Breast epithelium (tissue), 4 donors: Measurements from ENCODE around the gene DENR. TPM values are rescaled to one million over a fixed set of nuclear protein-coding genes. Genes with fewer than 3 reads are reported as not detected.
"Not testable (repeated sequence)": the region's sequence is repeated elsewhere in the genome, so short reads cannot be mapped to it uniquely, and the experiment has no call there.

Source experiments
- DNase-seq, 2 donors: peaks; one replicate each; pipeline ENCODE4 v3.0.0-alpha.2; 2019; ENCODE audit warnings: low spot score in 2 of 2
- H3K27ac ChIP-seq, 2 donors: fragments of 200-600 bp; sonication (generic) in 1 of 2; one replicate each; pipeline ENCODE4 v1.5.1; 2016 to 2019; ENCODE audit warnings: mild to moderate bottlenecking in 1 of 2
- H3K27me3 ChIP-seq, 2 donors: fragments of 200-600 bp; sonication (generic) in 1 of 2; one replicate each; pipeline versions ENCODE4 v1.5.1 to v1.6.0; 2017 to 2019; ENCODE audit warnings: control low read depth in 1 of 2, mild to moderate bottlenecking in 1 of 2
- H3K36me3 ChIP-seq: fragments of 200-600 bp; one replicate; pipeline ENCODE4 v1.5.1; 2019
- H3K4me1 ChIP-seq, 2 donors: fragments of 200-600 bp; sonication (generic); one replicate each; pipeline ENCODE4 v1.5.1; 2016 to 2019; ENCODE audit warnings: control low read depth in 1 of 2
- H3K4me3 ChIP-seq, 3 donors: fragments of 200-600 bp; sonication (generic); 1 replicate in 2 of 3; 2 replicates in 1 of 3; pipeline ENCODE4 v1.5.1; 2016 to 2019; ENCODE audit warnings: mild to moderate bottlenecking in 3 of 3, moderate library complexity in 2 of 3
- H3K9me3 ChIP-seq, 2 donors: fragments of 200-600 bp; sonication (generic) in 1 of 2; one replicate each; pipeline ENCODE4 v1.5.1; 2016 to 2019; ENCODE audit warnings: control low read depth in 1 of 2
- POLR2A ChIP-seq: fragments of 450-650 bp; IDR thresholded peaks from one replicate; pipeline ENCODE4 v1.6.1; 2016; ENCODE audit warnings: antibody characterized with exemption, mild to moderate bottlenecking, moderate library complexity
- POLR2AphosphoS5 ChIP-seq, 3 donors: sonication (generic); formaldehyde crosslinking; IDR thresholded peaks; one replicate each; pipeline ENCODE4 v1.6.1; 2017; ENCODE audit warnings: antibody characterized with exemption in 3 of 3
- intact Hi-C: fragments of 100-400 bp; cut with DNase I; formaldehyde crosslinking; loops from one replicate; pipeline ENCODE4 v1.15.1; 2023; ENCODE audit warnings: low total_unique reads
- total RNA-seq, 3 donors: library from RNA; depleted of rRNA; stranded (reverse); fragments of >200 nt; gene quantifications; one replicate each; pipeline ENCODE4 v1.1.0, GENCODE V29; 2016
- TF ChIP-seq, protein P1 (sequence below), 3 donors: fragments of 450-650 bp; IDR thresholded peaks; one replicate each; pipeline ENCODE4 v1.5.1; 2016 to 2017; ENCODE audit warnings: antibody characterized with exemption in 3 of 3, mild to moderate bottlenecking in 3 of 3, moderate library complexity in 3 of 3

Gene DENR, protein sequence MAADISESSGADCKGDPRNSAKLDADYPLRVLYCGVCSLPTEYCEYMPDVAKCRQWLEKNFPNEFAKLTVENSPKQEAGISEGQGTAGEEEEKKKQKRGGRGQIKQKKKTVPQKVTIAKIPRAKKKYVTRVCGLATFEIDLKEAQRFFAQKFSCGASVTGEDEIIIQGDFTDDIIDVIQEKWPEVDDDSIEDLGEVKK
- 10 to 100 TPM; 21.9 to 30.7 (median 28.2) TPM for total RNA-seq

DNA sequence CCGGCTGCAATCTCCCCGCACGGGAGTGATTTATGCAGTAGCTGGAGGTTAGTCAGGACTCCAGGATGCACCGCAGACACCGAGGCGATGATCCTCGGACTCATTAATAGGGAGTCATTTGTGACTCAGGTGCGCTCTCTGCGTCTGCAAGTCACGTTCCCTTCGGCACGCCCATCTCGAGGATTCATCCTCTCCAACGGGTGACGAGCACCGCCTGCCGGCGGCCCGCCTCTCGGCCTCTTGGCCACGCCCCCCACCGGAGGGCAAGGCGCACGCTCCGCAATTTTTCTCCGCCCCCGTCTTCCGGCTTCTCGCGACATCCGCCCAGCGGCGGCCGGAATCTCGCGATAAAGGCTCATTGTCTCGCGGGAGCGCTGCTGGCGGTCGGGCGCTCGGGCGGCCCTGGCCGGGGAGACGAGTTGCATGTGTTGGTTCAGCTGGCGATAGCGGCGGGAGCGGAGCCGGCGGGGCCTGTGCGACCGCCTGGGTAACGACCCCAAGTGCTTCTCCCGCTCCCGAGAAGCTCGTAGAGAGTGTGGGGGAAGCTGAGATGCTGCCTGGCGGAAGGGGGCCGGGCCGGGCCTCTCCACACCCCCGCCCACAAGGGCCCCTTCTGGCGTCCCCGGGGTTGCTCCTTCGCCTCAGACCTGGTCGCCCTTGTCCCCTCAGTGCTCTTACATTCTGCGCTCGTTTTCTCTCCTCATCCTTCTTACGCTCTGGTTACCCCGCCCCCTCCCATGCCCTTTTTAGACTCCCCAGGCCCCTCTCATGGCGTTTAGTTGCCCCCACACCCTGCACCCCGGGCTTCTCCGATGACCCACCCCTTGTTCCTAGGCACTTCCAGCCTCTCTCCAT lies at the start of gene DENR:
TSS of gene DENR (plus strand) at position 361 of the 855 bp plus-strand sequence. CDS start 878 bp downstream, outside the sequence.
- peak within 1 kb of the TSS; percentile 89 to 93 for H3K27ac ChIP-seq
- peak within 1 kb of the TSS; percentile 82 to 95 (median 90) for H3K4me3 ChIP-seq
- intact Hi-C loops: no loop called here
- H3K9me3 ChIP-seq: no peaks in the 10 kb centered on the region
- TF ChIP-seq POLR2A (peak; percentile 75), POLR2AphosphoS5 (IDR thresholded peaks at IDR 0.05) (peak; percentile 90 to 95 (median 92))
- TF ChIP-seq, protein P1, sequence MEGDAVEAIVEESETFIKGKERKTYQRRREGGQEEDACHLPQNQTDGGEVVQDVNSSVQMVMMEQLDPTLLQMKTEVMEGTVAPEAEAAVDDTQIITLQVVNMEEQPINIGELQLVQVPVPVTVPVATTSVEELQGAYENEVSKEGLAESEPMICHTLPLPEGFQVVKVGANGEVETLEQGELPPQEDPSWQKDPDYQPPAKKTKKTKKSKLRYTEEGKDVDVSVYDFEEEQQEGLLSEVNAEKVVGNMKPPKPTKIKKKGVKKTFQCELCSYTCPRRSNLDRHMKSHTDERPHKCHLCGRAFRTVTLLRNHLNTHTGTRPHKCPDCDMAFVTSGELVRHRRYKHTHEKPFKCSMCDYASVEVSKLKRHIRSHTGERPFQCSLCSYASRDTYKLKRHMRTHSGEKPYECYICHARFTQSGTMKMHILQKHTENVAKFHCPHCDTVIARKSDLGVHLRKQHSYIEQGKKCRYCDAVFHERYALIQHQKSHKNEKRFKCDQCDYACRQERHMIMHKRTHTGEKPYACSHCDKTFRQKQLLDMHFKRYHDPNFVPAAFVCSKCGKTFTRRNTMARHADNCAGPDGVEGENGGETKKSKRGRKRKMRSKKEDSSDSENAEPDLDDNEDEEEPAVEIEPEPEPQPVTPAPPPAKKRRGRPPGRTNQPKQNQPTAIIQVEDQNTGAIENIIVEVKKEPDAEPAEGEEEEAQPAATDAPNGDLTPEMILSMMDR (IDR thresholded peaks at IDR 0.05): peak; percentile 52 to 88 (median 73)
- peaks cover 5 to 8% of the 10 kb centered on the region in 2 donors for H3K4me1 ChIP-seq
- DNase-seq: peak; percentile 97 to 99
- no peaks in the 10 kb centered on the region for H3K36me3 ChIP-seq
- H3K27me3 ChIP-seq: no peaks in the 10 kb centered on the region

DNA sequence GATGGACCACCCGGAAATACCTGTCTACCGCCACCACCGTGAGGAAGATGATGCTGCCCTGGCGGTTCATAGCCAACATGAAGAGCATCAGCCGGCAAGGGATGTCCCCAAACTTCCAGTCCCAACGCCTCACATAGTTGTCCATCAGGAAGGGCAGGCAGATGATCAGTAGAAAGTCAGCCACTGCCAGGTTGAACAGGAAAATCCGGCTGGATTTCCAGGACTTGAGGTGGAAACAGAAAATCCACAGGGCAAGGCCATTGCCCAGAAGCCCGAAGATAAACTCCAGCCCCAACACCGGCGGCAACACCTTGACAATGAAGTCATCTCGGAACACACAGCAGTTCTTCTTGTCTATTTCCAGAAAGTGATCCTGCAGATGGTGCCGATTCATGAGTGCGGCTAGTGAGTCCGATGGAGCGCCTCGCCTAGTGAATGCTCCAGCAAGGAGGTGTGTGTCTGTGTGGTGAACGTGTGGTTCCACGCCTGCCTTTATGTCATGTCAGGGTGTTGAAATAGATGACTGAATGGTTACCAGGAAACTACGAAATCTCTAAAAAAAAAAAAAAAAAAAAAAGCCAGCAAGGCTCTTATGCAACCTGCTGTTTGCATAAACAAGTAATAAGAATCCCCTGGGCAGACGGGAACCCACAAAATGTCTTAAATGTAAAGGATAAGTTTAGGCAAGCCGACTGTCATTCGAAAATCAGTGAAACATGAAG lies 49.6 kb upstream of the DENR start, which contains the start of gene HCAR2:
TSS of gene HCAR2 (minus strand) at position 468 of the 722 bp plus-strand sequence. CDS start at position 394, 74 bp downstream.
- H3K36me3 ChIP-seq, H3K27me3 ChIP-seq, H3K9me3 ChIP-seq, H3K4me1 ChIP-seq, intact Hi-C loops, DNase-seq, H3K4me3 ChIP-seq: not testable (repeated sequence)
- peak within 1 kb of the TSS in 1 of 2 donors; percentile 7 for H3K27ac ChIP-seq

DNA sequence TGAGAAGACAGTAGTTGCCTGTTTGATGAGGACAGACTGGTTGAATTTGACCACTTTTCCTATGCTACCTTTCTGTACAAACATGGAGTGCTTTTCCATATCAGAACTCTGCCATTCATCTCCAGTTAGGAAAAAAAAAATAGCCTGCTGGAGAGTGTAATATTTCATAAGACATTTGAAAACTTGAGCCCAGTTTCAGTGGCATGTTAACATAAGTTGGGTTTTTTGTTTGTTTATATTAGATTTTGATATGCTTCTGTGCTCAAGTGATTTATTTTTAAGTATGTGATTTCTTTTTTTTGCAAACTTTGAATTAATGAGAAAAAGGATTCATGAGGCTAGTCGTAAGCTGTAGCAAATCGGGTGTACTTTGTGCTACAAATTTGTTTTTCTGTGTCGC lies 48.8 kb upstream of the DENR start:
- H3K27ac ChIP-seq, H3K4me3 ChIP-seq, H3K36me3 ChIP-seq, DNase-seq, H3K4me1 ChIP-seq, H3K27me3 ChIP-seq, intact Hi-C loops, H3K9me3 ChIP-seq: not testable (repeated sequence)

DNA sequence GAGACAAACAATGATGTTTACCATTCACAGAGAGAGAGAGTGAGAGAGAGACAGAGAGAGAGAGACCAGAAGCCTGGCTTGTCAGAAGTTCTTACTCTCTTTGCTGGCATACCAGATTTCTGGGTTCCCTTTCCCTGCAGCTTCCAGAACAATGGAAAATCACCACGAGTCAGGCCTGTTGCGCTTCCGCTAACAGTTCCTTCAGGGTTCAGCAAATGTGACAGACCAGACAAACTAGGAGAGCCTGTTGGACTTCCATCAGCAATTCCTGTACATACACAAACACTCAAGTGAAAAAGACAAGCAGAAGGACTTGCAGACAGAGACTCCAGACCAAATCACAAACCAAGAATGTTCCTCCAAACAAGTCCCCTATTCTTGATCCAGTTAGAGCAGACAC lies 43.3 kb upstream of the DENR start:
- H3K27ac ChIP-seq, H3K4me3 ChIP-seq, DNase-seq, H3K9me3 ChIP-seq, H3K36me3 ChIP-seq, intact Hi-C loops, H3K27me3 ChIP-seq, H3K4me1 ChIP-seq: not testable (repeated sequence)

DNA sequence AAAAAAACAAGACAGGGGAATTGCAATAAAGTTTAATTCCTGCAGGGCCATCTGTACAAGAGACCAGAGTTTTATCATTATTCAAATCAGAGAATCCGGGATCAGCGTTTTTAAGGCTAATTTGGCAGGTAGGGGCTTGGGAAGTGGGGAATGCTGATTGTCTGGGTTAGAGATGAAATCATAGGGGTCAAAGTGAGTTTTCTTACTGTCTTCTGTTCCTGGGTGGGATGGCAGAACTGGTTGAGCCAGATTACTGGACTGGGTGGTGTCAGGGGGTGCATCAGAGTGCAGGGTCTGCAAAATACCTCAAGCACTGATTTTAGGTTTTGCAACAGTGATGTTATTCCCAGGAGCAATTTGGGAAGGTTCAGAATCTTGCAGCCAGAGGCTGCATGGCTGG lies 42.3 kb upstream of the DENR start:
- H3K4me1 ChIP-seq, H3K9me3 ChIP-seq, H3K36me3 ChIP-seq, H3K4me3 ChIP-seq, H3K27me3 ChIP-seq, intact Hi-C loops, DNase-seq, H3K27ac ChIP-seq: not testable (repeated sequence)

DNA sequence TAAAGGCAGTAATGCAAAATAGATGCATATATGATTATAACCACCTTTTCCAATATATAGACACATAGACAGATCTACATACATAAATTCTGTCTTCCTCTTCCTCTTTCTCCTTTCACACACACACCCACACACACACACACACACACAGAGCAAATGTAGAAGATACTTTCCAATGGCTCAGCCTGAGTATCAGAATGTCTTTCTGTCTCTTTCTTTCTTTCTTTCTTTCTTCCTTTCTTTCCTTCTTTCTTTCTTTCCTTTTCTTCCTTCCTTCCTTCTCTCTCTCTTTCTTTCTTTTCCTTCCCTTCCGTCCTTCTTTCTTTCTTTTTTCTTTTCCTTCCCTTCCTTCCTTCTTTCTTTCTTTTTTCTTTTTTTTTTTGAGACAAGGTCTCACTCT lies 41.4 kb upstream of the DENR start:
- H3K4me3 ChIP-seq, H3K27me3 ChIP-seq, H3K27ac ChIP-seq, H3K9me3 ChIP-seq, H3K36me3 ChIP-seq, DNase-seq, intact Hi-C loops, H3K4me1 ChIP-seq: not testable (repeated sequence)

DNA sequence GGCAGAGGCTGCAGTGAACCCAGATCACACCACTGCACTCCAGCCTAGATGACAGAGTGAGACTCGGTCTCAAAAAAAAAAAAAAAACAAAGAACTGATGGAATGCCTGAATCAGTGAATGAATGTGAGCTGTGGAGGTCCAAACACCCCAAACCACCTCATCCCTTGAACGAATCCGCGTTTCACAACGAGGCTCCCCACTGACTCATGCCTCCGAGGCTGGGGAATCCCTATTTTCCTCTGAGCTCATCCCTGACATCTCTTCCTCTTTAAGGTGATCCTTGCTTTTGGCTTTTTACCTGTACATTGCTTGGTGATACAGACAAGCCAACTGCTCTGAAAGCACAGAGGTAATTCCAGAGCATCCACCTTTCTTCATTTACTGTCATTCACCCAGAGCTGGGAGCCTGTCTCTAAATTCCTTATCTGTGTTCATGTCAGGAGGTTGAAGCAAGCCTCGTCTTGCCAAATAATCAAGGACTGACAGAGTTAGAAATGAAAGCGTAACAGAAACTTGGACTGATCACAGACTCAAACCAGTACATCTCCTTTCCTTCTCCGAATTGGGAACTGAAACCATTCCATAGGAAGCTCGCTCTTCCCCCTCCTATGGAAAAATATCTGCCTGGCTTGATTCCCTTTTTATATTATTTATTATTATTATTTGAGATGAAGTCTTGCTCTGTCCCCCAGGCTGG lies 39.0 kb upstream of the DENR start:
- DNase-seq, H3K9me3 ChIP-seq, H3K36me3 ChIP-seq, intact Hi-C loops, H3K4me3 ChIP-seq, H3K27ac ChIP-seq, H3K4me1 ChIP-seq, H3K27me3 ChIP-seq: not testable (repeated sequence)

DNA sequence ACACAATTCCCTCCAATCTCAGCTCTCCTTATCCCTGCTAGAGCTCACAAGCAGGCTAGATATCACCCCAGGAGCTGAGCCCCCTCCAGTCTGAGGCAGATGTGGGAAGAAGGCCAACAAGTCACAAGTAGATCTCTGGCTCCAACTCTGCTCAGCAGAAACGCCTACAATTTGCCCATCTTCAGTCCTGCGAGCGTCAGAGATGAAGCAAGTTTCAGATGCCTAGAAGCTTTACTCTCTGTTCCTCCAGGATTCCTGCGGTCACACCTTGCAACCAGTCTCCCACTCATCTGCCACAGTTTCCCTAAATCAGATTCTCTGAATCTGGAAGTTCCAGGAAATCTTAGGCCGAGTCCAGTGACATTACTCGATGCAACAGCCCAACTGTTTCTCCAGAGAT lies 37.4 kb upstream of the DENR start:
- H3K4me1 ChIP-seq, H3K9me3 ChIP-seq, H3K36me3 ChIP-seq, H3K27ac ChIP-seq, intact Hi-C loops, H3K27me3 ChIP-seq, DNase-seq, H3K4me3 ChIP-seq: not testable (repeated sequence)

DNA sequence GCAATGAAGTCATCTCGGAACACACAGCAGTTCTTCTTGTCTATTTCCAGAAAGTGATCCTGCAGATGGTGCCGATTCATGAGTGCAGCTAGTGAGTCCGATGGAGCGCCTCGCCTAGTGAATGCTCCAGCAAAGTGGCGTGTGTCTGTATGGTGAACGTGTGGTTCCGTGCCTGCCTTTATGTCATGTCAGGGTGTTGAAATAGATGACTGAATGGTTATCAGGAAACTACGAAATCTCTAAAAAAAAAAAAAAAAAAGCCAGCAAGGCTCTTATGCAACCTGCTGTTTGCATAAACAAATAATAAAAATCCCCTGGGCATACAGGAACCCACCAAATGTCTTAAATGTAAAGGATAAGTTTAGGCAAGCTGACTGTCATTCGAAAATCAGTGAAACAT lies 36.0 kb upstream of the DENR start, which contains the start of gene HCAR3:
TSS of gene HCAR3 (minus strand) at position 154 of the 400 bp plus-strand sequence. CDS start at position 80, 74 bp downstream.
- H3K9me3 ChIP-seq, H3K27me3 ChIP-seq, DNase-seq, H3K4me1 ChIP-seq, H3K27ac ChIP-seq, H3K36me3 ChIP-seq, H3K4me3 ChIP-seq, intact Hi-C loops: not testable (repeated sequence)
